ENCODE data around the gene PARD6G.

PARD6G gene

GRCh38 chr18:80147418-80148325 lies 99.6 kb downstream of the PARD6G start:
- peak; percentile 44 to 50 (median 50) for DNase-seq (ENCODE audit: low read depth in 3 of 3)

GRCh38 chr18:80147037-80147417 lies 100.3 kb downstream of the PARD6G start:
- DNase-seq (ENCODE audit: low read depth in 3 of 3): no peak

- no peak for DNase-seq (ENCODE audit: low read depth in 3 of 3)
Measured at GRCh38 chr18:80145196-80145804, 102.0 kb downstream of the PARD6G start.

GRCh38 chr18:80143881-80144280 lies 103.4 kb downstream of the PARD6G start:
- no peak for DNase-seq (ENCODE audit: low read depth in 3 of 3)

GRCh38 chr18:80140455-80140985 lies 106.8 kb downstream of the PARD6G start:
- DNase-seq (ENCODE audit: low read depth in 3 of 3): no peak

- DNase-seq (ENCODE audit: low read depth in 3 of 3): no peak
Measured at GRCh38 chr18:80137976-80138375, 109.3 kb downstream of the PARD6G start.

GRCh38 chr18:80137137-80137536 lies 110.2 kb downstream of the PARD6G start:
- no peak for DNase-seq (ENCODE audit: low read depth in 3 of 3)

- DNase-seq (ENCODE audit: low read depth in 3 of 3): no peak
Measured at GRCh38 chr18:80136679-80137078, 110.6 kb downstream of the PARD6G start.

GRCh38 chr18:80135136-80135535 lies 112.2 kb downstream of the PARD6G start:
- DNase-seq (ENCODE audit: low read depth in 3 of 3): no peak

GRCh38 chr18:80133124-80133523 lies 114.2 kb downstream of the PARD6G start:
- DNase-seq (ENCODE audit: low read depth in 3 of 3): no peak

GRCh38 chr18:80132180-80132812 lies 115.0 kb downstream of the PARD6G start:
- DNase-seq (ENCODE audit: low read depth in 3 of 3): no peak

- no peak for DNase-seq (ENCODE audit: low read depth in 3 of 3)
Measured at GRCh38 chr18:80130555-80130954, 116.8 kb downstream of the PARD6G start.

- no peak for DNase-seq (ENCODE audit: low read depth in 3 of 3)
Measured at GRCh38 chr18:80129672-80130367, 117.5 kb downstream of the PARD6G start.

GRCh38 chr18:80127635-80128034 lies 119.7 kb downstream of the PARD6G start:
- no peak for DNase-seq (ENCODE audit: low read depth in 3 of 3)

- DNase-seq (ENCODE audit: low read depth in 3 of 3): no peak
Measured at GRCh38 chr18:80126797-80127196, 120.5 kb downstream of the PARD6G start.

- DNase-seq (ENCODE audit: low read depth in 3 of 3): no peak
Measured at GRCh38 chr18:80124131-80124530, 123.2 kb downstream of the PARD6G start.

- DNase-seq (ENCODE audit: low read depth in 3 of 3): no peak
Measured at GRCh38 chr18:80120932-80121331, 126.4 kb downstream of the PARD6G start.

GRCh38 chr18:80119111-80119510 lies 128.2 kb downstream of the PARD6G start:
- DNase-seq (ENCODE audit: low read depth in 3 of 3): no peak

- no peak for DNase-seq (ENCODE audit: low read depth in 3 of 3)
Measured at GRCh38 chr18:80115035-80115434, 132.3 kb downstream of the PARD6G start.

GRCh38 chr18:80112624-80113248 lies 134.6 kb downstream of the PARD6G start:
- no peak for DNase-seq (ENCODE audit: low read depth in 3 of 3)

- no peak for DNase-seq (ENCODE audit: low read depth in 3 of 3)
Measured at GRCh38 chr18:80109676-80110078, 137.6 kb downstream of the PARD6G start.

Data from stimulated activated CD4-positive, alpha-beta T cell treated with anti-CD3 and anti-CD28 coated beads, TNF-alpha, amount 100 ng/mL, for 4 hours (primary cell).